ENCODE results near the gene DLGAP1.

DNA sequence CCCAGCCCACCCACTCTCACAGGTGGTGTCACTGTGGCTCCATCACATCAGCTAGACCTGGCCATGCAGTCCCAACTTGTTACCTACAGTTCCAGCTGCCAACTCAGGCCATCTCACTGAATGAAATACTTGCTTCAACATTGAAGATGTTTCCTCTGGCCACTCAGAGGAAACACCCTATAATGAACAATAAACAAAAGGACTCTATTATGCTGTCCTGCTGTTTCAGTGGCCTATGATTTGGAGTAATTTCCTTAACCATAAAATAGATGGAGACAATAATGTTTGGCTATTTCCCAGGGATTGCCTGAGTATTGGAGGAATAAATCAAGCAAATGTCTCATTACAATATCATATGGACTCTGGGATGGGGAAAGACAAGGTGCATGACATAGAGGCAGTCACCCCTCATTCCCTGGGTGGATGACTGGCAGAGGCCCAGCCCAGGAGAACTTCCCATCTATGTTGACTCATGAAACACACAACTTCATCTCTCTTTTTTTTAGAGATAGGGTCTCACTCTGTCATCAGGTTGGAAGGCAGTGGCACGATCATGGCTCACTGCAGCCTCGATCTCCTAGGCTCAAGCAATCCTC lies 870.7 kb downstream of the DLGAP1 start:
- TF ChIP-seq, protein P1, sequence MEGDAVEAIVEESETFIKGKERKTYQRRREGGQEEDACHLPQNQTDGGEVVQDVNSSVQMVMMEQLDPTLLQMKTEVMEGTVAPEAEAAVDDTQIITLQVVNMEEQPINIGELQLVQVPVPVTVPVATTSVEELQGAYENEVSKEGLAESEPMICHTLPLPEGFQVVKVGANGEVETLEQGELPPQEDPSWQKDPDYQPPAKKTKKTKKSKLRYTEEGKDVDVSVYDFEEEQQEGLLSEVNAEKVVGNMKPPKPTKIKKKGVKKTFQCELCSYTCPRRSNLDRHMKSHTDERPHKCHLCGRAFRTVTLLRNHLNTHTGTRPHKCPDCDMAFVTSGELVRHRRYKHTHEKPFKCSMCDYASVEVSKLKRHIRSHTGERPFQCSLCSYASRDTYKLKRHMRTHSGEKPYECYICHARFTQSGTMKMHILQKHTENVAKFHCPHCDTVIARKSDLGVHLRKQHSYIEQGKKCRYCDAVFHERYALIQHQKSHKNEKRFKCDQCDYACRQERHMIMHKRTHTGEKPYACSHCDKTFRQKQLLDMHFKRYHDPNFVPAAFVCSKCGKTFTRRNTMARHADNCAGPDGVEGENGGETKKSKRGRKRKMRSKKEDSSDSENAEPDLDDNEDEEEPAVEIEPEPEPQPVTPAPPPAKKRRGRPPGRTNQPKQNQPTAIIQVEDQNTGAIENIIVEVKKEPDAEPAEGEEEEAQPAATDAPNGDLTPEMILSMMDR (IDR thresholded peaks at IDR 0.05): no peak
- TF ChIP-seq POLR2A (IDR thresholded peaks at IDR 0.05): no peak

Data from right lobe of liver (tissue), 4 donors.